ENCODE results near the gene EIF2S1.

DNA sequence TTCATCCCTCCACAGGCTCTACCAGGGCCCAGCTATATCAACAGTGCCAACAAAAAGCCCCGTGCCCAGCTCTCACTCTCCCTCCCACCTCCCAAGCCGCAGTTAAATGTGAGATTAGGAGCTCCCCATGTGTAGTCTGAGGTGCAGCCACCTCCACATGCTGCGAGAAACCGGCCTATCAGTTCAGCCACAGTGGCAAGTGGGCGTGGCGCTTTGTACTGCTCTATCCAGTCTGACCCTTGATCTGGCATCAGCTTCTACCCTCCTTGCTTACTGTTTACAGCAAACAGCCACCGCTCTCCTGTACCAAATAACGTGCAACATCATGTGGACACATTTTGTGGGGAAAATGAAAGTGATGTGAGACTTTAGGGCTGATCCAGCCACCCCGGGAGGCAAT is 50.2 kb downstream of the EIF2S1 start:
- TF ChIP-seq, protein P1, sequence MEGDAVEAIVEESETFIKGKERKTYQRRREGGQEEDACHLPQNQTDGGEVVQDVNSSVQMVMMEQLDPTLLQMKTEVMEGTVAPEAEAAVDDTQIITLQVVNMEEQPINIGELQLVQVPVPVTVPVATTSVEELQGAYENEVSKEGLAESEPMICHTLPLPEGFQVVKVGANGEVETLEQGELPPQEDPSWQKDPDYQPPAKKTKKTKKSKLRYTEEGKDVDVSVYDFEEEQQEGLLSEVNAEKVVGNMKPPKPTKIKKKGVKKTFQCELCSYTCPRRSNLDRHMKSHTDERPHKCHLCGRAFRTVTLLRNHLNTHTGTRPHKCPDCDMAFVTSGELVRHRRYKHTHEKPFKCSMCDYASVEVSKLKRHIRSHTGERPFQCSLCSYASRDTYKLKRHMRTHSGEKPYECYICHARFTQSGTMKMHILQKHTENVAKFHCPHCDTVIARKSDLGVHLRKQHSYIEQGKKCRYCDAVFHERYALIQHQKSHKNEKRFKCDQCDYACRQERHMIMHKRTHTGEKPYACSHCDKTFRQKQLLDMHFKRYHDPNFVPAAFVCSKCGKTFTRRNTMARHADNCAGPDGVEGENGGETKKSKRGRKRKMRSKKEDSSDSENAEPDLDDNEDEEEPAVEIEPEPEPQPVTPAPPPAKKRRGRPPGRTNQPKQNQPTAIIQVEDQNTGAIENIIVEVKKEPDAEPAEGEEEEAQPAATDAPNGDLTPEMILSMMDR (IDR thresholded peaks at IDR 0.05), result no peak
- no peak for TF ChIP-seq POLR2A (IDR thresholded peaks at IDR 0.05)
